ENCODE results near the gene ARAP3.
"Not testable (repeated sequence)": the region's sequence is repeated elsewhere in the genome, so short reads cannot be mapped to it uniquely, and the experiment has no call there.

Gene ARAP3

GRCh38 chr5:141611289-141611688 lies 70.7 kb downstream of the ARAP3 start:
- Histone ChIP-seq H3K4me3 (ENCODE audit: low read length) (no peak overlapping the region), H3K4me1 (ENCODE audit: insufficient read depth, low read length) (peaks cover 33% of the 10 kb centered on the region), H3K27ac (ENCODE audit: low read depth, low read length) (no peak overlapping the region), H3K9ac (ENCODE audit: low read depth, low read length) (no peak overlapping the region), H3K36me3 (ENCODE audit: insufficient read depth, low read length) (no peaks in the 10 kb centered on the region; the same call in 1 of the 2 replicates), H3K27me3 (ENCODE audit: insufficient read depth, low read length) (no peaks in the 10 kb centered on the region), H3K9me3 (ENCODE audit: insufficient read depth, low read depth, low read length) (no peaks in the 10 kb centered on the region)
- WGBS, result 97% methylated on average over 3 of the region's 3 CpGs

GRCh38 chr5:141609921-141610320 lies 72.1 kb downstream of the ARAP3 start:
- H3K9me3 ChIP-seq (ENCODE audit: insufficient read depth, low read depth, low read length); H3K27ac ChIP-seq (ENCODE audit: low read depth, low read length); H3K27me3 ChIP-seq (ENCODE audit: insufficient read depth, low read length); H3K4me3 ChIP-seq (ENCODE audit: low read length); H3K36me3 ChIP-seq (ENCODE audit: insufficient read depth, low read length); H3K9ac ChIP-seq (ENCODE audit: low read depth, low read length): not testable (repeated sequence)
- 95% methylated on average over 7 of the region's 7 CpGs for WGBS
- peaks cover 29% of the 10 kb centered on the region for H3K4me1 ChIP-seq (ENCODE audit: insufficient read depth, low read length)

GRCh38 chr5:141609044-141609443 lies 73.0 kb downstream of the ARAP3 start:
- Histone ChIP-seq H3K27me3 (ENCODE audit: insufficient read depth, low read length) (no peaks in the 10 kb centered on the region), H3K9ac (ENCODE audit: low read depth, low read length) (no peak overlapping the region), H3K4me3 (ENCODE audit: low read length) (no peak overlapping the region), H3K36me3 (ENCODE audit: insufficient read depth, low read length) (no peaks in the 10 kb centered on the region), H3K27ac (ENCODE audit: low read depth, low read length) (no peak overlapping the region), H3K4me1 (ENCODE audit: insufficient read depth, low read length) (peaks cover 26% of the 10 kb centered on the region), H3K9me3 (ENCODE audit: insufficient read depth, low read depth, low read length) (no peaks in the 10 kb centered on the region)
- WGBS, result 95% methylated on average over 3 of the region's 3 CpGs

GRCh38 chr5:141608557-141608956 lies 73.5 kb downstream of the ARAP3 start:
- H3K4me3 ChIP-seq (ENCODE audit: low read length), result no peak overlapping the region
- H3K9me3 ChIP-seq (ENCODE audit: insufficient read depth, low read depth, low read length), result no peaks in the 10 kb centered on the region
- 100% methylated on average over 1 of the region's 1 CpG for WGBS
- H3K4me1 ChIP-seq (ENCODE audit: insufficient read depth, low read length), result peaks cover 21% of the 10 kb centered on the region
- H3K9ac ChIP-seq (ENCODE audit: low read depth, low read length), result no peak overlapping the region
- no peaks in the 10 kb centered on the region for H3K27me3 ChIP-seq (ENCODE audit: insufficient read depth, low read length)
- H3K27ac ChIP-seq (ENCODE audit: low read depth, low read length), result no peak overlapping the region
- H3K36me3 ChIP-seq (ENCODE audit: insufficient read depth, low read length), result no peaks in the 10 kb centered on the region

DNA sequence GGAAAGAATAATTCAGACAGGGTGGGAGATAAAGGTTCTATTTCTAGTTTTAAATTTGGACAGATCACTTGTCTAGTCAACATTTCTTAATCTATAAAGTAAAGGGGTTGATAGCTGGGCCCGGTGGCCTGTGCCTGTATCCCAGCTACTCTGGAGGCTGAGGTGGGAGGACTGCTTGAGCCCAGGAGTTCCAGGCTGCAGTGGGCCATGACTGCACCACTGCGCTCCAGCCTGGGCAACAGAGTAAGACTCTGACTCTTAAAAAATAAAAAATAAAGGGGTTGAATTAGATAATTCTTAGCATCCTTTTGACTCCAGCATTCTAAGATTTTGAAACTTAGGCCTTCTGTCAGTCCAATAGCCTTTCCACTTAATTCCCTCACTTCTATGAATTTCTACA lies 74.0 kb downstream of the ARAP3 start:
- no peak overlapping the region for H3K27ac ChIP-seq (ENCODE audit: low read depth, low read length)
- H3K27me3 ChIP-seq (ENCODE audit: insufficient read depth, low read length), result no peaks in the 10 kb centered on the region
- no peak overlapping the region for H3K4me3 ChIP-seq (ENCODE audit: low read length)
- WGBS, result 90% methylated on average over 1 of the region's 2 CpGs
- H3K9ac ChIP-seq (ENCODE audit: low read depth, low read length), result no peak overlapping the region
- H3K36me3 ChIP-seq (ENCODE audit: insufficient read depth, low read length), result no peaks in the 10 kb centered on the region
- peaks cover 16% of the 10 kb centered on the region for H3K4me1 ChIP-seq (ENCODE audit: insufficient read depth, low read length)
- H3K9me3 ChIP-seq (ENCODE audit: insufficient read depth, low read depth, low read length), result no peaks in the 10 kb centered on the region

- H3K4me3 ChIP-seq (ENCODE audit: low read length), result no peak overlapping the region
- H3K4me1 ChIP-seq (ENCODE audit: insufficient read depth, low read length), result peaks cover 9% of the 10 kb centered on the region
- no peaks in the 10 kb centered on the region for H3K9me3 ChIP-seq (ENCODE audit: insufficient read depth, low read depth, low read length)
- H3K27me3 ChIP-seq (ENCODE audit: insufficient read depth, low read length), result no peaks in the 10 kb centered on the region
- no peaks in the 10 kb centered on the region for H3K36me3 ChIP-seq (ENCODE audit: insufficient read depth, low read length)
- no peak overlapping the region for H3K9ac ChIP-seq (ENCODE audit: low read depth, low read length)
- H3K27ac ChIP-seq (ENCODE audit: low read depth, low read length), result no peak overlapping the region
- WGBS, result 84% methylated on average over 6 of the region's 6 CpGs
Observed at GRCh38 chr5:141605523-141606277, 76.3 kb downstream of the ARAP3 start.

DNA sequence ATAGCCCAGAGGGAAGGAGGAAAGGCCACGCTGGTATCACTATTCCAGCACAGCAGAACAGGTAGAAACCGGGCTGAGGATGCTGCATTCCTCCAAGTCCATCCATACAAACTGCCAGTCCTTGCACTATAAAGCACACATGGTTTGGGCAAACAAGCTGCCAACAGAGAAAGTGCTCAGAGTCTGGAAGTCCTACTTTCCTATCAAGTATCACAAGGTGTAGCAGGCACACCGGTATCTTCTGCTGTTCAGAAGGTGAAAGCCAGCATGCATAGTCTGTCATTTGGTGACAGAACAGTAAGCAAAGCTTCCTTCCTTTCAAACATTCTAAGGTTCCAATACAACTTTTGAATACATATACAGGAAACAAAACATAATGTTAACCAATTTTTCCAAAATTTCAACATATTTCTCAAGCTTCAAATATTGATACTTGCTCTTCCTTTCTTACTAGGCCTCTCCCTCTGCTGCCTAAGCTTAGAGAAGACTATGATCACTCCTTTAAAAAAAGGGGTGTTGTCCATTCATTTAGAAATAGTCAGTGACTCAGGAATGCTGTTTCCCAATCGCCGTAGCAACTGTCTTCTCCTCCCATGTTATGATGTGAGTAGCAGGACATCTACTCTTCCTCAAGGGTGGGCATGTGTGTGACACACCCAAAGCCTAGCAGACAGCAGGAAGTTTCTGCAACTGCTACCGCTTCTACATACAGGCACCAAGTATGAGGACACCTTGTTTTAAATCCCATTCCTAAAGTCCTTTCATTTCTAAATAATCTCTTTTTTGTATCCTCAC lies 77.9 kb downstream of the ARAP3 start:
- Histone ChIP-seq H3K36me3 (ENCODE audit: insufficient read depth, low read length) (no peaks in the 10 kb centered on the region), H3K9ac (ENCODE audit: low read depth, low read length) (no peak overlapping the region), H3K27me3 (ENCODE audit: insufficient read depth, low read length) (no peaks in the 10 kb centered on the region), H3K27ac (ENCODE audit: low read depth, low read length) (no peak overlapping the region), H3K4me3 (ENCODE audit: low read length) (no peak overlapping the region), H3K4me1 (ENCODE audit: insufficient read depth, low read length) (peaks cover 9% of the 10 kb centered on the region), H3K9me3 (ENCODE audit: insufficient read depth, low read depth, low read length) (no peaks in the 10 kb centered on the region)
- 90% methylated on average over 6 of the region's 6 CpGs for WGBS
